ENCODE results near the gene TMEM63B.

DNA sequence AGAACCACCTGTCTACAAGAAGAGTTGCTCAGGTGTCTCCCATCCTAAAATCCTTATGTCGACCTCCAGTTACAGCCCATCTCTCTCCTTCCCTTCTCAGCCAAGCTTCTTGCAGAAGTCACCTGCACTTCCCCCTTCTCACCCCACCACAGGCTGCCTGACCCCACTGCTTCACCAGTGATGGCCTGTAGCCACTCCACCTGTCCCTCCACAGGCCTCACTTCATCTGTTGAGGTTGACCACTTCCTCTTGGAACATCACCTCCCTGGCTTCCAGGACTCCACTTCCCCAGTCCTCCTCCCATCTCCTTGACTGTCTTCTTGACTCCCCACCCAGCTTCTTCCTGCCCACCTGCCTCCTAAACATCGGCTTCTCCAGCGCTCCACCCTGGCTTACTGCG lies 25.5 kb upstream of the TMEM63B start:
- TF ChIP-seq POLR2A (IDR thresholded peaks at IDR 0.05), result no peak
- TF ChIP-seq, protein P1, sequence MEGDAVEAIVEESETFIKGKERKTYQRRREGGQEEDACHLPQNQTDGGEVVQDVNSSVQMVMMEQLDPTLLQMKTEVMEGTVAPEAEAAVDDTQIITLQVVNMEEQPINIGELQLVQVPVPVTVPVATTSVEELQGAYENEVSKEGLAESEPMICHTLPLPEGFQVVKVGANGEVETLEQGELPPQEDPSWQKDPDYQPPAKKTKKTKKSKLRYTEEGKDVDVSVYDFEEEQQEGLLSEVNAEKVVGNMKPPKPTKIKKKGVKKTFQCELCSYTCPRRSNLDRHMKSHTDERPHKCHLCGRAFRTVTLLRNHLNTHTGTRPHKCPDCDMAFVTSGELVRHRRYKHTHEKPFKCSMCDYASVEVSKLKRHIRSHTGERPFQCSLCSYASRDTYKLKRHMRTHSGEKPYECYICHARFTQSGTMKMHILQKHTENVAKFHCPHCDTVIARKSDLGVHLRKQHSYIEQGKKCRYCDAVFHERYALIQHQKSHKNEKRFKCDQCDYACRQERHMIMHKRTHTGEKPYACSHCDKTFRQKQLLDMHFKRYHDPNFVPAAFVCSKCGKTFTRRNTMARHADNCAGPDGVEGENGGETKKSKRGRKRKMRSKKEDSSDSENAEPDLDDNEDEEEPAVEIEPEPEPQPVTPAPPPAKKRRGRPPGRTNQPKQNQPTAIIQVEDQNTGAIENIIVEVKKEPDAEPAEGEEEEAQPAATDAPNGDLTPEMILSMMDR (IDR thresholded peaks at IDR 0.05), result no peak

Data from thyroid gland (tissue), 4 donors.